Measurements from ENCODE around the gene SLC12A9.

Gene SLC12A9

GRCh38 chr7:100847360-100847759, 5.2 kb upstream of the SLC12A9 start:
- TF ChIP-seq REST (IDR thresholded peaks at IDR 0.05; ENCODE audit: low read depth) (no peak), NFIC (IDR thresholded peaks at IDR 0.05) (no peak), TAF1 (IDR thresholded peaks at IDR 0.05; ENCODE audit: low read depth) (no peak), EP300 (IDR thresholded peaks at IDR 0.05; ENCODE audit: borderline replicate concordance) (no peak), CEBPB (IDR thresholded peaks at IDR 0.05) (no peak), FOXM1 (IDR thresholded peaks at IDR 0.05; ENCODE audit: borderline replicate concordance, low read depth) (no peak), CREB1 (IDR thresholded peaks at IDR 0.05; ENCODE audit: low read depth) (no peak), RAD21 (IDR thresholded peaks at IDR 0.05; ENCODE audit: low read depth) (no peak), USF1 (IDR thresholded peaks at IDR 0.05) (no peak), EGR1 (IDR thresholded peaks at IDR 0.05) (no peak), TCF12 (IDR thresholded peaks at IDR 0.05; ENCODE audit: low read depth) (no peak), YY1 (IDR thresholded peaks at IDR 0.05; ENCODE audit: low read depth) (no peak), MAX (IDR thresholded peaks at IDR 0.05) (no peak), ZBTB7A (IDR thresholded peaks at IDR 0.05; ENCODE audit: low read depth) (no peak), TEAD4 (IDR thresholded peaks at IDR 0.05) (no peak)

- TF ChIP-seq CEBPB (IDR thresholded peaks at IDR 0.05) = no peak
- no peak for TF ChIP-seq USF1 (IDR thresholded peaks at IDR 0.05)
- no peak for TF ChIP-seq CREB1 (IDR thresholded peaks at IDR 0.05; ENCODE audit: low read depth)
- no peak for TF ChIP-seq TEAD4 (IDR thresholded peaks at IDR 0.05)
- no peak for TF ChIP-seq ZBTB7A (IDR thresholded peaks at IDR 0.05; ENCODE audit: low read depth)
- TF ChIP-seq REST (IDR thresholded peaks at IDR 0.05; ENCODE audit: low read depth) = no peak
- no peak for TF ChIP-seq NFIC (IDR thresholded peaks at IDR 0.05)
These were observed 1.8 kb downstream of the SLC12A9 start for GRCh38 chr7:100854146-100854895.

- no peak for TF ChIP-seq MAX (IDR thresholded peaks at IDR 0.05)
- TF ChIP-seq NFIC (IDR thresholded peaks at IDR 0.05) = no peak
- no peak for TF ChIP-seq TAF1 (IDR thresholded peaks at IDR 0.05; ENCODE audit: low read depth)
- TF ChIP-seq CEBPB (IDR thresholded peaks at IDR 0.05) = no peak
- TF ChIP-seq REST (IDR thresholded peaks at IDR 0.05; ENCODE audit: low read depth) = no peak
- no peak for TF ChIP-seq ZBTB7A (IDR thresholded peaks at IDR 0.05; ENCODE audit: low read depth)
- no peak for TF ChIP-seq YY1 (IDR thresholded peaks at IDR 0.05; ENCODE audit: low read depth)
- TF ChIP-seq EGR1 (IDR thresholded peaks at IDR 0.05) = no peak
- TF ChIP-seq CREB1 (IDR thresholded peaks at IDR 0.05; ENCODE audit: low read depth) = no peak
- no peak for TF ChIP-seq RAD21 (IDR thresholded peaks at IDR 0.05; ENCODE audit: low read depth)
- no peak for TF ChIP-seq USF1 (IDR thresholded peaks at IDR 0.05)
- TF ChIP-seq TEAD4 (IDR thresholded peaks at IDR 0.05) = no peak
- TF ChIP-seq FOXM1 (IDR thresholded peaks at IDR 0.05; ENCODE audit: borderline replicate concordance, low read depth) = no peak
- TF ChIP-seq EP300 (IDR thresholded peaks at IDR 0.05; ENCODE audit: borderline replicate concordance) = no peak
- TF ChIP-seq TCF12 (IDR thresholded peaks at IDR 0.05; ENCODE audit: low read depth) = no peak
These were observed 3.0 kb downstream of the SLC12A9 start for GRCh38 chr7:100855515-100855914.

- TF ChIP-seq NFIC (IDR thresholded peaks at IDR 0.05) (no peak), ZBTB7A (IDR thresholded peaks at IDR 0.05; ENCODE audit: low read depth) (no peak), EGR1 (IDR thresholded peaks at IDR 0.05) (no peak)
These were observed 4.4 kb downstream of the SLC12A9 start for GRCh38 chr7:100856871-100857282.
